ENCODE results near the gene TCEA3.

TCEA3 gene

DNA sequence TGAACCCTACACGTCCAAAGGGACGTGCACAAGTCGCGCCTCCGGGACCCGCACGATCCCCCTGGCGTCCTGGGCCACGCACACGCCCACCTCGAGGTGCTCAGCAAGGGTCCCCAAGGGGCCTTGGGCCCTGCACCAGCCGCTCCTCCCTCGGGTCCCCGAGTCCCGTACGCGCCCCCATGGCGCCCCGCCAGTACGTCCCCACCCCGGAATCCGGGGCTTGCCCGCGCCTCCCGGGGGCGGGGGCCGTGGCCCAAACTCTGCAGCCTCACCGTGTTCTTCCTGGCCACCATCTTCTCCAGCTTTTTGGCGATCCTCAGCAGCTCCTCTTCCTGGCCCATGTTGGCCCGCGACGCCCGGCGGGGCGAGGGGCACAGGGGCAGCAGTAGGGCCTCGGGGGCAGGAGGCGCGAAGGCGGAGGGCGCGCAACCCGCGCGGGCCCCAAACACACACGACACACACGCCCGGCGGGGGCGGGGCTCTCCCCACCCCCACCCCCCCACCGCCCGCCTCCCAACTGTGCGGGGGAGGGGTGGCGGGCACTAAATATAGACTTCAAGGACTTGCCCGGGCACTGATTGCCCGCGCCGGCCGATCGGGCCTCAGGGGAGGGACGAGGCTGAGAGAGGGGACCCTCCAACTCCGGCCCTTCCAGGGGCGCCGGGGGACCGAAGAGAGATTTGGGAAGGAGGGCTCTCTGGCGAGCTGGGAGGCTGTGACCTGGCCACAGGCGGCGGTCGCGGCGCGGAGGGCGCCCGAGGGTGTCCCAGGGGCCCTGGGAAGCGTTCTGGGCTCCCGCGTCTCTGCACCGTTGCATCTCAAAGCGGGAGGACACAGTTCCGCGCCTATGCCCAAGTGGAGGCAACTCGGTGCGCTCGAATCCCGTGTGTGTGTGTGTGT is at the start of gene TCEA3:
Gene TCEA3, minus strand, starts transcription at position 456 of the 900 bp plus-strand sequence. Its CDS starts 115 bp downstream, at position 341.
- DNase-seq (ENCODE audit: low spot score), result peak; percentile 55

DNA sequence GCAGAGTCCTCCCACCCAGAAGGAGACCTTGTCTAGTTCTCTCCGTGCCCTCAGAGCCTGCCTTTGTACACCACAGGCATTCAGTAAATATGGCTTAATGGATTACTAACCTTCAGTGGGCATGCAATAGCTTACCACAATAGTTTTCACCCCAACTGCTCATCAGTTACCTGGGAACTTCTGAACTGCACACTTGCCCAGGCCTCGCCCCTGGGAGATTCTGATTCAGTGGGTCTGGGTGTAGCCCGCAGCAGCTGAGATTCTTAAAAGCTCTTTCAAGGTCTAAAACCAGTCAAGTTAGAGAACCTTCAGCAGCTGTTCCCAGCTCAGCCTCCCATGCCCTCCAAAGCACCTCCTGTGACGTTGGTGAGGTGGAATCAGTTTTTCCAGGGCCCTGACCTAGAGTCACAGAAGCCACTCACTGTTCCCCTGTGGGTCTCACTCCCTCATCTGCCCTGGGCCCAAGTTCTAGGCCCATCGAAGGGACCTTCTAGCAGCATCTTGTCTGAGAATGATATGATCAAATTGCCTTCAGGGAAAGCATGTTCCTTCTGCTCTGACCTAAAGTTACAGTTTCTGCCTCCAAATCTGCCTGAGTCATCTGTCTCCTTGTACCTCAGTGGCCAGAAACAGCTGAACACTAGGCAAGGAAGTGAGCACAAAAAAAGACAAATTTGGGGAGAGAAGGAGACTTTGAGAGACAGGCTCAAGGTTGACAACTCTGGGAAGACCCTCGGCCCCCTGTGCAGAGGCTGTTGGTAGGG is 48.7 kb upstream of the TCEA3 start:
- no peak for DNase-seq (ENCODE audit: low spot score)

DNA sequence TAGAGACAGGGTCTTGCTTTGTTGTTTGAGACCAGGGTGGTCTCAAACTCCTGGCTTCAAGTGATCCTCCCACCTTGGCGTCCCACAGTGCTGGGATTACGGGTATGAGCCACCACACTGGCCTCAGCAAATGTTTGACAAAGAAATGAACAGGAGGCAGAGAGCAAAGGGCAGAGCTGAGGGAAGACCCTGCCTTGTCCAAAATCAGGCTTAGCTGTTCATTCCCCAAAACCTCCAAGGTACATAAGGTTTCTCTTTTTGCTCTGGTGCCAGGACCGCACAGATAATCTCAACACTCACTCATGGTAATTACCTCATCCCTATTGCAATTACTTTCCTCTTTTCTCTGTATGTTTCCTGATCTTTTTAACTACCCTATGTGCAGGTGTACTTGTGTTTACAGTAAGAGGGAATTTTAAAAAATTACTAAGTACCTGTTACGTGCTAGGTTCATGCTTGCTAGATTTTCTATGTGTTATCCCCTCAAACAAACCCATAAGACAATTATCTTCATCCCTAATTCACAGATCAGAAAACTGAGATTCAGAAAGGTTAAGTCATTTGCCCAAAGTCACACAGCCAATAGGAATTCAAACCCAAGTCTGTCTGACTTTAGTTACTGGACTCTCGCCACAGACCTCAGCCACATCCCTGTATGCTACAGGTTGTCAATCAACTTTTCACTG is 47.9 kb upstream of the TCEA3 start:
- DNase-seq (ENCODE audit: low spot score), result no peak

GRCh38 chr1:23471473-23472075 is 47.0 kb upstream of the TCEA3 start:
- DNase-seq (ENCODE audit: low spot score), result no peak

- no peak for DNase-seq (ENCODE audit: low spot score)
Measured at GRCh38 chr1:23470282-23471070, 45.9 kb upstream of the TCEA3 start.

- DNase-seq (ENCODE audit: low spot score), result no peak
Measured at GRCh38 chr1:23469372-23469982, 44.9 kb upstream of the TCEA3 start.

GRCh38 chr1:23466423-23466989 is 42.0 kb upstream of the TCEA3 start:
- DNase-seq (ENCODE audit: low spot score), result no peak

DNA sequence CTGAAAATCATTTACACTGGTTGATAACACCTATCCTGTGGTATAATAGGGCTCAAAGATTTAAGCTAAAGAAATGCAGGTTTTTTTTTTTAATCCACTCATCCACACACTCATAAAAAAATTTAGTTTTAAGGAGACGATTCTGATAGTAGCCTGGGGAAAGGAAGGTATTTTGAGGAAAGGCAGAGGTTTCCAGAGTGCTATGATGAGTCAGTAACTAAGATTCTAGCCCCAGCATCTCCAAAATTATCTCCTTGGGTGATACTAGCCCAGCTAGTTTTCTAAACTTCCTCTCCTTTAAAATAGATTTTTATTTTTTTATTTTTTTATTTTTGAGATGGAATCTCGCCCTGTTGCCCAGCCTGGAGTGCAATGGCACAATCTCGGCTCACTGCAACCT is 38.7 kb upstream of the TCEA3 start:
- no peak for DNase-seq (ENCODE audit: low spot score)

- DNase-seq (ENCODE audit: low spot score), result no peak
Measured at GRCh38 chr1:23462766-23463165, 38.2 kb upstream of the TCEA3 start.

GRCh38 chr1:23461050-23461449 is 36.5 kb upstream of the TCEA3 start:
- DNase-seq (ENCODE audit: low spot score), result no peak

DNA sequence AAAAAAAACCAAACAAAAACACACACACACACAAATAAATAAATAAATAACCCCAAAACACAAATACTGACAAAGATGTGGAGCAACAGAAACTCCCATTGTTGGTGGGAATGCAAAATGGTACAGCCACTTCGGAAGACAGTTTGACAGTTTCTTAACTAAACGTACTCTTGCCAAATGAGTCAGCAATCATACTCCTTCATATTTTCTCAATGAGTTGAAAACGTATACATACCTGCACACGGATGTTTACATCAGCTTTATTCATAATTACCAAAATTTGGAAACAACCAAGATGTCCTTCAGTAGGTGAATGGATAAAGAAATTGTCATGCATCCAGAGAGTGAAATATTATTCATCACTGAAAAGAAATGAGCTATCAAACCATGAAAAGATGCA is 36.0 kb upstream of the TCEA3 start:
- no peak for DNase-seq (ENCODE audit: low spot score)

DNA sequence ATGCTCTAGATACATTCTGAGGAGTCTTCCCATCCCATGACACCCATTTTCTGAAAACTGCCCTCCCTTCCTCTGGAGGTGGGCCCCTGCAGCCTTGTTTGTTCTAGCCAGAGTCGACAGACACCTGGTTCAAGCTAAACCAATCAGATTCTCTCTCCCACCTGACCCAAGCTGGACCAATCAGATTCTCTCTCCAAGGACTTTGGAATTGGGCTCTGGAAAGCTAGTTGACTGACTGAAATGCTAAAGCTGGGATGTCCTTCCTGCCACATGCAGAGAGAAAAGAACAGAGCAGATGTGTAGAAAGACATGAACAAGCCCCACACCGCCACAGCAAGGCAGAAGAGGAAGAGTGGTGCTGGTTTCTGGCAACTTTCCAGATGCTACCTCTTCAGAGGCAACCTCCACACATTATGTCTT is 34.8 kb upstream of the TCEA3 start:
- DNase-seq (ENCODE audit: low spot score), result peak; percentile 67

DNA sequence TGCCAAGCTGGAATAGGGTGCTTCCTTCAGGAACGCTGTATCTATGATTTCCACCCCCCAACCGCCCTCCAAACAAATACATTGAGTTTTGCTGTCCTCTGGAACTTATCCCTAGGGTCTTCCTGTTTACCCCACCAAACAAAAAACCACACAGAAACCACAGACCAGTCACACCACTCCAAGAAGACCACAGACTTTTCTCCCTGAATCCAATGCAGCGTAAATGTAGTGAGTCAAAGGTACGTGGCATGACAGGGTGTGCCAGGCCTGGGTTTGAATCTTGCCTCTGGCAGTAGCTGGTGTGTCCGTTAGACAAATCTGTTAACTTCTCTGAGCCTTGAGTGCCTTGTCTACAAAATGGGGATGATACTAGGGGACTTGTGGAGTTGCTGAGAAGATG is 31.7 kb upstream of the TCEA3 start:
- DNase-seq (ENCODE audit: low spot score), result no peak

GRCh38 chr1:23453455-23454000 is 29.0 kb upstream of the TCEA3 start:
- no peak for DNase-seq (ENCODE audit: low spot score)

DNA sequence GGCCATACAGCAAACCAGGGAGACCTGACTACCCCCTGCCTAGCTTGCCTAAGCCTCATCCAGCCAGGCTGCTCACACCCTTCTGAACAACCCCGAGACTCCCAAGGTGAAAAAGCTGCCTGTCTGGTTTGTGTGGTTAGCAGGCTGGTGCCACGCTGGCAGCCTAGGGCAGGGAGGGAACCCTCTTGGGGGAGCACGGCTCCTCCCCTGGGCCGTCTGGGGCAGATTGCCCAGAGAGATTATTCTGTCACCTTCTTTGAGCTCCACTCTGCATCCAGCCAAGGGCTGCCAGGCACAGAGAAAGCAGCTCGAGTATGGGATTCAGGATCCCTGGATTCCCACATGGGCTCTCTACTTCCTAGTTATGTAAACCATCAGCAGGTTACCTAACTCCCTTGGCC is 27.5 kb upstream of the TCEA3 start:
- no peak for DNase-seq (ENCODE audit: low spot score)

DNA sequence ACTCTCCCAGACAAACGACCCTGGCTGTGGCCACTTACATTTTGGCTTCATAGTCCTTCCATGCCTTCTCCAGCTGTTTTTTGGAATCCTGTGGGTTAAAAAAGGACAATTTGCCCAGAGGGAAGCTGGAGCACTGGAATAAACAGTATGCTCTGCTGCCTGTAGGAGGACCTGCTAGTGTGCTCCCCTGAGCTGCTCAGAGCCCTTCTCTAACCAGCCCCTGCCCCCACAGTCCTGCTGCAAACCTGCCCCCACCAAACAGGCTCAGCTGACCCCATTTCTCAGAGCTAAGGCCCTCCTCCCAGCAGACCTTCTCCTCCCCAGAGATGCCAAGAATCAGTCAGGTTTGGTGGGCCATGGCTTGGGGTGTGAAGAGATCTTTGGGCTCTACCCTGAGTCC is 26.9 kb upstream of the TCEA3 start:
- no peak for DNase-seq (ENCODE audit: low spot score)

GRCh38 chr1:23450894-23451293 is 26.3 kb upstream of the TCEA3 start:
- DNase-seq (ENCODE audit: low spot score), result no peak

GRCh38 chr1:23449958-23450357 is 25.4 kb upstream of the TCEA3 start:
- no peak for DNase-seq (ENCODE audit: low spot score)

- DNase-seq (ENCODE audit: low spot score), result no peak
Measured at GRCh38 chr1:23449306-23449705, 24.8 kb upstream of the TCEA3 start.

- DNase-seq (ENCODE audit: low spot score), result no peak
Measured at GRCh38 chr1:23448846-23449245, 24.3 kb upstream of the TCEA3 start.
